Upper lobe of right lung (tissue), 1 donor: ENCODE measurements around the gene MBNL2. TPM values are rescaled to one million over a fixed set of nuclear protein-coding genes. Genes with fewer than 3 reads are reported as not detected.

Source experiments
- ATAC-seq: fragments of 200-7000 bp; cut with Tn5 transposase; one replicate; pipeline ENCODE4 v1.9.1; 2020; ENCODE audit warnings: mild to moderate bottlenecking, moderate library complexity
- DNase-seq: peaks from one replicate; pipeline ENCODE4 v3.0.0-alpha.2; 2020
- H3K27ac ChIP-seq: fragments of 200-600 bp; one replicate; pipeline ENCODE4 v1.8.0; 2022
- H3K27me3 ChIP-seq: fragments of 200-600 bp; one replicate; pipeline ENCODE4 v1.8.0; 2022; ENCODE audit warnings: mild to moderate bottlenecking
- H3K36me3 ChIP-seq: fragments of 200-600 bp; one replicate; pipeline ENCODE4 v1.8.0; 2022
- H3K4me1 ChIP-seq: fragments of 200-600 bp; one replicate; pipeline ENCODE4 v1.8.0; 2022
- H3K4me3 ChIP-seq: fragments of 200-600 bp; one replicate; pipeline ENCODE4 v1.8.0; 2022; ENCODE audit warnings: mild to moderate bottlenecking
- H3K9me3 ChIP-seq: fragments of 200-600 bp; one replicate; pipeline ENCODE4 v1.8.0; 2022
- intact Hi-C: fragments of 100-400 bp; cut with DNase I; formaldehyde crosslinking; loops from one replicate; pipeline ENCODE4 v1.11.0; 2022
- total RNA-seq: library from RNA; stranded (reverse); fragmentation: NEBNext Ultra II Directional; extraction: Animal tissue kit (Norgen Biotek cat#: 25700); gene quantifications from one replicate; pipeline ENCODE4 v1.2.1, GENCODE V29; 2021
- TF ChIP-seq, protein P1 (sequence below): fragments of 200-600 bp; IDR thresholded peaks from one replicate; pipeline ENCODE4 v1.8.0; 2022; ENCODE audit warnings: antibody characterized with exemption
- donor health status: DM: no; HTN: yes; CAD: no; lungs with severe emphysema.

Gene MBNL2
- total RNA-seq, 1 donor from 2014 or later: 60.6 TPM

DNA sequence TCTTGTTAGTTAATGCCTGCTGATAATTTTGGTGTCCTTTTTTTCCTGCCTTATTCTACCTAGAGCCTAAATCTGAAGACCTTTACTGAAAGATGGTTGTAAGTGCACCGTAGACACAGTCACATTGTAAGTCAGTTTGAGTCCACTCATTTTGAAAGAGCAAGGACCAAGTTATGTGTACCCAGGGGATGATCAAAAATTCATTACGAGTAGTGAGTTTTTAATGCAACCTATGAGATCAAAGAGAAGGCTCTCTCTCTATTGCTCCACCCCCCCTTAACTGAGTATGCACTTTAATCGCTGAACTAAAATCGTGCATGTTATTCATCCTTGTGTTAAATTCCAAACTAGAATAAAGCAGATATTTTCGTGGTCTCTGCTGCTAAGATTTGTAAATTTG lies 213.7 kb downstream of the MBNL2 start:
- H3K4me1 ChIP-seq: peaks cover 33% of the 10 kb centered on the region
- intact Hi-C loops: no loop called here

DNA sequence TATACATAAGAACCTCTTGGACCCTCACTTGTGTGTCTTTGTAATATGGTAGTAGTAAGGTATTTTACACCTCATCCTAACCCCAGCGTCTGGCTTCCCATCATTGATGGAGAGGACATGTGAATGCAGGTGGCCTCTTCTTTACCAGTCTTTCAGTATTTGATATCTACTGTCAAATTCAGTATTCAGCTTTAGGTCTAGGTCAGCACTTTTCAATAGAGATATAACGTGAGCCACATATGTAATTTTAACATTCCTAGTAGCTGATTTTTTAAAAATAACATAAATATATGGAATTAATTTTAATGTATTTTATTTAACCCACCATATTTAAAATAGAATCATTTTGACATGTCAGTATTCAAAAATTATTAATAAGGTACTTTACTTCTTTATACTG lies 214.7 kb downstream of the MBNL2 start:
- no peaks in the 10 kb centered on the region for H3K27me3 ChIP-seq
- DNase-seq (no peak), ATAC-seq (no peak)
- intact Hi-C loops: no loop called here
- no peak overlapping the region for H3K27ac ChIP-seq
- peaks cover 33% of the 10 kb centered on the region for H3K4me1 ChIP-seq
- H3K36me3 ChIP-seq: no peaks in the 10 kb centered on the region
- no peaks in the 10 kb centered on the region for H3K9me3 ChIP-seq
- H3K4me3 ChIP-seq: peak overlapping the region; percentile 85
- TF ChIP-seq, protein P1, sequence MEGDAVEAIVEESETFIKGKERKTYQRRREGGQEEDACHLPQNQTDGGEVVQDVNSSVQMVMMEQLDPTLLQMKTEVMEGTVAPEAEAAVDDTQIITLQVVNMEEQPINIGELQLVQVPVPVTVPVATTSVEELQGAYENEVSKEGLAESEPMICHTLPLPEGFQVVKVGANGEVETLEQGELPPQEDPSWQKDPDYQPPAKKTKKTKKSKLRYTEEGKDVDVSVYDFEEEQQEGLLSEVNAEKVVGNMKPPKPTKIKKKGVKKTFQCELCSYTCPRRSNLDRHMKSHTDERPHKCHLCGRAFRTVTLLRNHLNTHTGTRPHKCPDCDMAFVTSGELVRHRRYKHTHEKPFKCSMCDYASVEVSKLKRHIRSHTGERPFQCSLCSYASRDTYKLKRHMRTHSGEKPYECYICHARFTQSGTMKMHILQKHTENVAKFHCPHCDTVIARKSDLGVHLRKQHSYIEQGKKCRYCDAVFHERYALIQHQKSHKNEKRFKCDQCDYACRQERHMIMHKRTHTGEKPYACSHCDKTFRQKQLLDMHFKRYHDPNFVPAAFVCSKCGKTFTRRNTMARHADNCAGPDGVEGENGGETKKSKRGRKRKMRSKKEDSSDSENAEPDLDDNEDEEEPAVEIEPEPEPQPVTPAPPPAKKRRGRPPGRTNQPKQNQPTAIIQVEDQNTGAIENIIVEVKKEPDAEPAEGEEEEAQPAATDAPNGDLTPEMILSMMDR: no peak

More for the DNA sequence above, 213.7 kb downstream of the MBNL2 start:
- Histone ChIP-seq H3K9me3 (no peaks in the 10 kb centered on the region), H3K36me3 (no peaks in the 10 kb centered on the region), H3K4me3 (peak overlapping the region; percentile 85), H3K27ac (no peak overlapping the region), H3K27me3 (no peaks in the 10 kb centered on the region)
- TF ChIP-seq, protein P1: no peak
- no peak for ATAC-seq
- DNase-seq: no peak

DNA sequence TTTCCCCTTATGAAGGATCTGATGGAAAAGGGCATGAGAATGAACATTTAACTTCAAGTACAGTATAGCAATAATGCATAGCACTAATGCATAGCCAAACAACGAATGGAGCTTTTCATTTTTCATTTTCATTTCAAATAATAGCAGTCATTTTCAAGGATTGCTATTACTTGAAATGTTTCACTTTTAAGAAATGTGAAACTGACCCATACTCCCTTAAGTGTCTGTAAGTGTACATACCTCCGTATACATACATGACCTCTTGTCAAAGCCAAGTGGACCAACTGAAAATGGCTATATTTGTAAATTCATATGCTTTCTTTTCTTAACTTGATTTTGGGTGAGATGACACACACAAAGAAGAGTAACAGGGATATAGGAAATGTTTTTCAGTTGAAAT lies 215.6 kb downstream of the MBNL2 start:
- H3K9me3 ChIP-seq: no peaks in the 10 kb centered on the region
- peak overlapping the region; percentile 9 for H3K4me3 ChIP-seq
- H3K36me3 ChIP-seq: no peaks in the 10 kb centered on the region
- TF ChIP-seq, protein P1: no peak
- H3K27ac ChIP-seq: no peak overlapping the region
- DNase-seq (no peak), ATAC-seq (no peak)
- peaks cover 33% of the 10 kb centered on the region for H3K4me1 ChIP-seq
- H3K27me3 ChIP-seq: no peaks in the 10 kb centered on the region
- intact Hi-C loops: no loop called here

DNA sequence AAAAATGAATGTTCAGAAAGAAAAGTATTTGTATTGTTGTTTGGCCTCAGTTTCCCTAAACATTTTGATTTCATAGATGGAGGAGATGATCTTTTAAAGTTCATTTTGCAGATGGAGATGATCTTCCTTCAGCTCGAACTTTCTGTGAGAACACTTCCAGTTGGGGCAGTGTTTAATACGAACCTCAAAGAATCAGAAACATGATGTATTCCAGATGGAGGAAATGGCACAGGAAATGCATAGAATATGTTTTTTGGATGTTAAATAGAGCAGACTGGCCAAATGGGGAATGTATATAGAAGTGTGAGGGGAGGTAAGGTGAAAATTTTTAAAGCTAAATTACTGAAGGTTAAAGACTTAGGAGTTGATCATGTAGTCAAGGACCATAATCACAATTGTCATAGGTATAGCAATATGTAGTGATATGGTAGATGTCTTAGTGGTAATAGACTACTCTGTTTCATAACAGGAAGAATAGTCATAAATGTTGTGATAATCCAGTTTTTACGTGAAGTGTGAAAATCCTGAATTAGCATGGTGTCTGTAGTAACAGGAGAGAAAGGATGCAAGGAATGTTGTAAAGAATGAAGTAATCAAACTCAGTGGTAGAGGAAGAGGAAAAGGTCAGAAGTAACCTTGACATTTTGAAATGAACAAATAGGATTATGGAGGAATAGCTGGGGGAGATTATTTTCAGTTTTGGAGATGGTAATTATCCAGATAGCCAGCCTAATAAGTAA lies 216.9 kb downstream of the MBNL2 start:
- intact Hi-C loops: no loop called here

DNA sequence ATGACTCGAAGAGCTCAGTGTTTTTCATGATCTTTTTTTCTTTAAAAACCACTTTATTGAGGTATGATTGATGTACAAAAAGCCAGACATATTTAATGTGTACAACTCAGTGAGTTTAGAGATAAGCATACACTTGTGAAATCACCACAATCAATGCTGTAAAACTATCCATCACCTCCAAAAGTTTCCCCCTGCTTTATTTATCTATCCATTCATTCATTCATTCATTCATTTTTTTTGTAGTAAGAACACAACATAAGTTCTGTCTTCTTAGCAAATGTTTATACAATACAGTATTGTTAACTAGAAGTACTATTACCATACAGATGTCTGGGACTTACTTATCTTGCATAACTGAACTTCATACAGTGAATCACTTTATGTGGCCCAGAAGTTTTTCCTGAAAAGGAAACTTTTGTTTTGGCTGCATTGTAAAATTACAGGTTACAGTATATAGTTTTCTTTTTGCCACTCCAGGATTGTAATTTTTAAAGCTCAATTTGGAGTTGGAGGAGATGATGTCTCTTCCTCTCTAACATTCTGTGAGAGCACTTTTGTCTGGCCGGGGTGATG lies 218.6 kb downstream of the MBNL2 start:
- H3K4me1 ChIP-seq: peaks cover 33% of the 10 kb centered on the region
- no peak for DNase-seq
- H3K4me3 ChIP-seq: no peak overlapping the region
- H3K27me3 ChIP-seq: no peaks in the 10 kb centered on the region
- ATAC-seq: no peak
- H3K27ac ChIP-seq: no peak overlapping the region
- no peaks in the 10 kb centered on the region for H3K36me3 ChIP-seq
- no peaks in the 10 kb centered on the region for H3K9me3 ChIP-seq
- TF ChIP-seq, protein P1: no peak
- intact Hi-C loops: no loop called here

More for the DNA sequence above, 216.9 kb downstream of the MBNL2 start:
- Histone ChIP-seq H3K4me1 (peaks cover 33% of the 10 kb centered on the region), H3K36me3 (no peaks in the 10 kb centered on the region), H3K9me3 (no peaks in the 10 kb centered on the region), H3K27ac (no peak overlapping the region), H3K27me3 (no peaks in the 10 kb centered on the region), H3K4me3 (no peak overlapping the region)
- no peak for DNase-seq
- no peak for ATAC-seq
- TF ChIP-seq, protein P1: no peak
